HG03521 (cell line): ENCODE results near the gene PEAK3.

Source experiments
- ATAC-seq: cut with Tn5 transposase; IDR thresholded peaks from one replicate; pipeline ENCODE4 v1.9.1; 2021; ENCODE audit warnings: mild to moderate bottlenecking, moderate library complexity; ENCODE audit not compliant: unreplicated experiment

The PEAK3 gene

GRCh38 chr19:2239771-2240770 lies 41.9 kb downstream of the PEAK3 start:
- ATAC-seq: no peak

GRCh38 chr19:2239173-2239572 lies 42.8 kb downstream of the PEAK3 start:
- ATAC-seq: no peak

- no peak for ATAC-seq
These were observed 44.2 kb downstream of the PEAK3 start for GRCh38 chr19:2237869-2238153.

GRCh38 chr19:2237051-2237868 lies 44.7 kb downstream of the PEAK3 start:
- no peak for ATAC-seq

- ATAC-seq: peak; percentile 74
These were observed 45.5 kb downstream of the PEAK3 start, which contains the start of the genes PLEKHJ1 and SF3A2 for GRCh38 chr19:2236314-2237050. Gene PLEKHJ1, minus strand, starts transcription at chr19:2236329. Its CDS starts 81 bp downstream, at chr19:2236248. Gene SF3A2, plus strand, starts transcription at chr19:2236824. Its CDS starts 6,595 bp downstream, at chr19:2243419.

GRCh38 chr19:2236064-2236313 lies 46.0 kb downstream of the PEAK3 start:
- no peak for ATAC-seq

GRCh38 chr19:2235381-2236063 lies 46.5 kb downstream of the PEAK3 start:
- ATAC-seq: peak; percentile 7

GRCh38 chr19:2234996-2235380 lies 47.0 kb downstream of the PEAK3 start:
- ATAC-seq: no peak

GRCh38 chr19:2233601-2234280 lies 48.2 kb downstream of the PEAK3 start:
- ATAC-seq: no peak

- ATAC-seq: no peak
These were observed 49.5 kb downstream of the PEAK3 start for GRCh38 chr19:2232286-2233151.

- no peak for ATAC-seq
These were observed 50.3 kb downstream of the PEAK3 start for GRCh38 chr19:2231621-2232221.

- no peak for ATAC-seq
These were observed 51.0 kb downstream of the PEAK3 start for GRCh38 chr19:2230807-2231533.

- no peak for ATAC-seq
These were observed 51.9 kb downstream of the PEAK3 start for GRCh38 chr19:2230033-2230531.

GRCh38 chr19:2229103-2230032 lies 52.6 kb downstream of the PEAK3 start:
- ATAC-seq: no peak

GRCh38 chr19:2228157-2229030 lies 53.6 kb downstream of the PEAK3 start:
- ATAC-seq: no peak
